Breast epithelium (tissue), 4 donors: Measurements from ENCODE around the gene LRRC4C. TPM values are rescaled to one million over a fixed set of nuclear protein-coding genes. Genes with fewer than 3 reads are reported as not detected.

ENCODE experiments used
- DNase-seq, 2 donors: peaks; one replicate each; pipeline ENCODE4 v3.0.0-alpha.2; 2019; ENCODE audit warnings: low spot score in 2 of 2
- H3K27ac ChIP-seq, 2 donors: fragments of 200-600 bp; sonication (generic) in 1 of 2; one replicate each; pipeline ENCODE4 v1.5.1; 2016 to 2019; ENCODE audit warnings: mild to moderate bottlenecking in 1 of 2
- H3K27me3 ChIP-seq, 2 donors: fragments of 200-600 bp; sonication (generic) in 1 of 2; one replicate each; pipeline versions ENCODE4 v1.5.1 to v1.6.0; 2017 to 2019; ENCODE audit warnings: control low read depth in 1 of 2, mild to moderate bottlenecking in 1 of 2
- H3K36me3 ChIP-seq: fragments of 200-600 bp; one replicate; pipeline ENCODE4 v1.5.1; 2019
- H3K4me1 ChIP-seq, 2 donors: fragments of 200-600 bp; sonication (generic); one replicate each; pipeline ENCODE4 v1.5.1; 2016 to 2019; ENCODE audit warnings: control low read depth in 1 of 2
- H3K4me3 ChIP-seq, 3 donors: fragments of 200-600 bp; sonication (generic); 1 replicate in 2 of 3; 2 replicates in 1 of 3; pipeline ENCODE4 v1.5.1; 2016 to 2019; ENCODE audit warnings: mild to moderate bottlenecking in 3 of 3, moderate library complexity in 2 of 3
- H3K9me3 ChIP-seq, 2 donors: fragments of 200-600 bp; sonication (generic) in 1 of 2; one replicate each; pipeline ENCODE4 v1.5.1; 2016 to 2019; ENCODE audit warnings: control low read depth in 1 of 2
- CTCF ChIP-seq, 3 donors: fragments of 450-650 bp; IDR thresholded peaks; one replicate each; pipeline ENCODE4 v1.5.1; 2016 to 2017; ENCODE audit warnings: antibody characterized with exemption in 3 of 3, mild to moderate bottlenecking in 3 of 3, moderate library complexity in 3 of 3
- POLR2A ChIP-seq: fragments of 450-650 bp; IDR thresholded peaks from one replicate; pipeline ENCODE4 v1.6.1; 2016; ENCODE audit warnings: antibody characterized with exemption, mild to moderate bottlenecking, moderate library complexity
- POLR2AphosphoS5 ChIP-seq, 3 donors: sonication (generic); formaldehyde crosslinking; IDR thresholded peaks; one replicate each; pipeline ENCODE4 v1.6.1; 2017; ENCODE audit warnings: antibody characterized with exemption in 3 of 3
- intact Hi-C: fragments of 100-400 bp; cut with DNase I; formaldehyde crosslinking; loops from one replicate; pipeline ENCODE4 v1.15.1; 2023; ENCODE audit warnings: low total_unique reads
- total RNA-seq, 3 donors: library from RNA; depleted of rRNA; stranded (reverse); fragments of >200 nt; gene quantifications; one replicate each; pipeline ENCODE4 v1.1.0, GENCODE V29; 2016

Gene LRRC4C
- total RNA-seq, 3 donors from 2014 or later = 2.9 to 15.4 (median 6.6) TPM

GRCh38 chr11:40285558-40285957 lies 1173.9 kb downstream of the LRRC4C start:
- H3K4me3 ChIP-seq = no peak overlapping the region
- no peaks in the 10 kb centered on the region for H3K9me3 ChIP-seq
- no peaks in the 10 kb centered on the region for H3K36me3 ChIP-seq
- DNase-seq = no peak
- peak overlapping the region in 1 of 2 donors; percentile 43 for H3K27ac ChIP-seq
- TF ChIP-seq POLR2A (no peak), CTCF (IDR thresholded peaks at IDR 0.05) (no peak), POLR2AphosphoS5 (IDR thresholded peaks at IDR 0.05) (no peak)
- H3K27me3 ChIP-seq = no peaks in the 10 kb centered on the region
- H3K4me1 ChIP-seq = peaks cover 0 to 6% of the 10 kb centered on the region in 2 donors
- intact Hi-C loops = no loop called here

DNA sequence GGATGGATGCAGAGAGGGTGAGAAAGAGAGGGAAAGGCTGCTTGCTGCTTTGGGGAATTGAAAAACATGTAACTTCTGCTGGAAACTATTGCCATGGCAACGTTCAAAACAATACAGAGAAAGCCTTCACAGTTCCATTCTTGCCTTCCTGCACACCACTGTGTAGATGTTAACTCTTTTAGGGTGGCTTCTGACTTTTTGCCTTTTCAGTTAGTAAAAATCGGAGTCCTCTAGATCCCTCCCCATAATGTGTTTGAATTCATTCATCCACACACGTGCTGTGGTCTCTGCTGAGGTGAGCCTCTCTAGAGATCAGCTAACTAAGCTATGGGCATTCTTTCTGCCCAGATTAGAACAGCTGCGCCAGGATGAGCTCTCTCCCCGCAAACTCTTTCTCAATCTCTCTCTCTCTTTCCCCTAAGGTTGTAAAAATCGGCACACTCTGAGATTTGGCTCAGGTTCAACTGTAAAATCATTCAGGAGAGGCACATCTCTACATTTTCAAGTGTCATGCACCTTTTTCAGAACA lies 1178.3 kb downstream of the LRRC4C start:
- Histone ChIP-seq H3K27me3 (no peaks in the 10 kb centered on the region), H3K9me3 (no peaks in the 10 kb centered on the region), H3K36me3 (no peaks in the 10 kb centered on the region), H3K4me1 (peaks cover 0 to 6% of the 10 kb centered on the region in 2 donors), H3K4me3 (peak overlapping the region in 2 of 3 donors; percentile 33 to 51), H3K27ac (peak overlapping the region; percentile 83 to 89)
- TF ChIP-seq POLR2A = no peak
- TF ChIP-seq CTCF (IDR thresholded peaks at IDR 0.05) = no peak
- no peak for TF ChIP-seq POLR2AphosphoS5 (IDR thresholded peaks at IDR 0.05)
- DNase-seq = no peak
- intact Hi-C loops = no loop called here

- Histone ChIP-seq H3K4me3 (peak overlapping the region in 2 of 3 donors; percentile 33 to 51), H3K27ac (peak overlapping the region; percentile 83 to 89), H3K4me1 (peaks cover 0 to 6% of the 10 kb centered on the region in 2 donors), H3K36me3 (no peaks in the 10 kb centered on the region), H3K27me3 (no peaks in the 10 kb centered on the region), H3K9me3 (no peaks in the 10 kb centered on the region)
- DNase-seq = peak in 1 of 2 donors; percentile 46
- TF ChIP-seq POLR2AphosphoS5 (IDR thresholded peaks at IDR 0.05) = no peak
- TF ChIP-seq CTCF (IDR thresholded peaks at IDR 0.05) = no peak
- no peak for TF ChIP-seq POLR2A
- intact Hi-C loops = no loop called here
Measured at GRCh38 chr11:40280159-40281051, 1179.0 kb downstream of the LRRC4C start.

- Histone ChIP-seq H3K4me1 (peaks cover 0 to 6% of the 10 kb centered on the region in 2 donors), H3K27me3 (no peaks in the 10 kb centered on the region), H3K4me3 (no peak overlapping the region), H3K27ac (no peak overlapping the region), H3K36me3 (no peaks in the 10 kb centered on the region), H3K9me3 (no peaks in the 10 kb centered on the region)
- TF ChIP-seq POLR2A = no peak
- TF ChIP-seq CTCF (IDR thresholded peaks at IDR 0.05) = no peak
- TF ChIP-seq POLR2AphosphoS5 (IDR thresholded peaks at IDR 0.05) = no peak
- intact Hi-C loops = no loop called here
- DNase-seq = no peak
Measured at GRCh38 chr11:40276960-40277359, 1182.5 kb downstream of the LRRC4C start.

DNA sequence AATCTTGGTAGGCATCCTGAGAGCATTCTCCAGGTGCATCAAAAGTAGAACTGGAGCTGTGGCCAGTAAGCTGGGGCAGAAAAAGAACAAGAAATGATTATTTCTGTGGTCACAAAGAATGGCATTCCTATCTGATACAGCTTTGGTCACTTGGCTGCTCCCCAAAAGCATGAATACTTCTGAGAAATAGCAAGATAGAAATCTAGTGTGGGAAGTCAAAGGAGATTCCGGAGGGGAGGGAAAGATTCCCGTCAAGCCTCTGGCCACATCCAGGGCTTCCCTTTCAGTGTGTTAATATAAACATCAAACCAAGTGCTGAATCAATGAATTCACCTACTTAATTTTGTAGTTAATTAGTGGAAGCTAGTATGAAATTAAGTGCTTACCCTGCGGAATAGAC lies 1185.4 kb downstream of the LRRC4C start:
- Histone ChIP-seq H3K27me3 (no peaks in the 10 kb centered on the region), H3K4me3 (peak overlapping the region in 1 of 3 donors; percentile 5), H3K36me3 (no peaks in the 10 kb centered on the region), H3K27ac (peak overlapping the region; percentile 54 to 81), H3K4me1 (no peaks in the 10 kb centered on the region), H3K9me3 (no peaks in the 10 kb centered on the region)
- intact Hi-C loops = no loop called here
- DNase-seq = peak in 1 of 2 donors; percentile 37
- TF ChIP-seq CTCF (IDR thresholded peaks at IDR 0.05) (no peak), POLR2A (no peak), POLR2AphosphoS5 (IDR thresholded peaks at IDR 0.05) (no peak)
